H1 (cell line): ENCODE results near the gene CD1B. TPM values are rescaled to one million over a fixed set of nuclear protein-coding genes. Genes with fewer than 3 reads are reported as not detected.

Experiments
- CTCF ChIA-PET: fragments of 300-600 bp; sonication (Branson Sonifier 250); formaldehyde crosslinking; loops from one replicate; lab custom pipeline; 2021; ENCODE audit not compliant: partially characterized antibody; lab: Charles Lee
- POLR2A ChIA-PET: fragments of 300-600 bp; sonication (Branson Sonifier 250); formaldehyde crosslinking; loops from one replicate; lab custom pipeline; 2021; ENCODE audit warnings: inconsistent platforms; ENCODE audit not compliant: partially characterized antibody; lab: Charles Lee
- DNase-seq, 2 experiments: peaks; one replicate each; pipeline versions ENCODE4 v3.0.0 to v3.0.0-alpha.2; 2010 to 2022; ENCODE audit warnings: low spot score in 2 of 2, low read depth in 1 of 2, mixed read lengths in 1 of 2
- FAIRE-seq: peaks from 2 replicates; lab custom pipeline; 2011; peaks lifted over from hg19 to GRCh38; lab: Jason Lieb, UNC
- H2AFZ ChIP-seq: 2 replicates; pipeline ENCODE4 v1.8.1; 2012; ENCODE audit warnings: low read length, inconsistent platforms
- H2AK5ac ChIP-seq: 2 replicates; pipeline ENCODE4 v1.6.1; 2013; ENCODE audit warnings: low read depth, low read length
- H2BK120ac ChIP-seq: replicated peaks from 2 replicates; pipeline ENCODE3; 2013; ENCODE audit warnings: low read depth, low read length, inconsistent platforms
- H2BK12ac ChIP-seq: 2 replicates; pipeline ENCODE4 v1.6.1; 2013; ENCODE audit warnings: low read depth, low read length
- H2BK15ac ChIP-seq: 2 replicates; pipeline ENCODE4 v1.6.1; 2013; ENCODE audit warnings: low read length
- H2BK20ac ChIP-seq: 2 replicates; pipeline ENCODE4 v1.6.1; 2013; ENCODE audit warnings: low read length
- H2BK5ac ChIP-seq: 2 replicates; pipeline ENCODE4 v1.6.1; 2013; ENCODE audit warnings: low read depth, low read length
- H3K14ac ChIP-seq: 2 replicates; pipeline ENCODE4 v1.6.1; 2013; ENCODE audit warnings: inconsistent platforms; ENCODE audit not compliant: insufficient read length
- H3K18ac ChIP-seq: 2 replicates; pipeline ENCODE4 v1.6.1; 2013; ENCODE audit warnings: low read length; ENCODE audit errors: extremely low read depth
- H3K23ac ChIP-seq: 2 replicates; pipeline ENCODE4 v1.6.1; 2013; ENCODE audit warnings: inconsistent platforms; ENCODE audit not compliant: insufficient read length
- H3K23me2 ChIP-seq: 2 replicates; pipeline ENCODE4 v1.6.1; 2013; ENCODE audit warnings: low read depth, low read length
- H3K27ac ChIP-seq: 2 replicates; pipeline ENCODE4 v1.6.1; 2011; ENCODE audit warnings: low read depth, low read length, inconsistent platforms
- H3K27me3 ChIP-seq, 4 experiments: replicated peaks in 1 of 4; 1 replicate in 1 of 4; 2 replicates in 3 of 4; pipeline versions ENCODE4 v1.6.1 to v1.8.1; 2011 to 2013; ENCODE audit warnings: low read length in 3 of 4, mild to moderate bottlenecking in 3 of 4, inconsistent platforms in 2 of 4, mixed read lengths in 2 of 4, moderate library complexity in 1 of 4; ENCODE audit not compliant: control insufficient read depth in 3 of 4, insufficient read depth in 3 of 4; ENCODE audit errors: extremely low read depth in 1 of 4
- H3K36me3 ChIP-seq, 4 experiments: 2 replicates each; pipeline versions ENCODE4 v1.6.1 to v1.8.1; 2011 to 2013; ENCODE audit warnings: mild to moderate bottlenecking in 4 of 4, low read length in 3 of 4, moderate library complexity in 2 of 4, control low read depth in 1 of 4, inconsistent platforms in 1 of 4; ENCODE audit not compliant: insufficient read depth in 4 of 4, control insufficient read depth in 2 of 4
- H3K4ac ChIP-seq: replicated peaks from 2 replicates; pipeline ENCODE3; 2013; ENCODE audit warnings: low read length, low read depth, mixed read lengths, inconsistent platforms; ENCODE audit not compliant: insufficient read length
- H3K4me1 ChIP-seq, 4 experiments: replicated peaks in 1 of 4; 1 replicate in 1 of 4; 2 replicates in 3 of 4; pipeline versions ENCODE4 v1.6.1 to v1.8.1; 2011 to 2013; ENCODE audit warnings: low read length in 3 of 4, inconsistent platforms in 2 of 4, mixed read lengths in 1 of 4; ENCODE audit not compliant: insufficient read depth in 4 of 4, control insufficient read depth in 3 of 4
- H3K4me2 ChIP-seq, 2 experiments: 2 replicates each; pipeline versions ENCODE4 v1.6.1 to v1.8.1; 2011 to 2013; ENCODE audit warnings: low read depth in 2 of 2, low read length in 2 of 2, control low read depth in 1 of 2, inconsistent platforms in 1 of 2, mild to moderate bottlenecking in 1 of 2; ENCODE audit not compliant: insufficient read depth in 1 of 2
- H3K4me3 ChIP-seq, 4 experiments: fragments of 200-600, 300-600 bp in 1 of 4; sonication (generic), shearing (Covaris generic), sonication (Bioruptor Twin) in 1 of 4; 2 replicates each; pipeline versions ENCODE4 v1.5.1 to v1.8.1; 2011 to 2016; ENCODE audit warnings: low read length in 4 of 4, low read depth in 3 of 4, control low read depth in 2 of 4, inconsistent platforms in 2 of 4, mild to moderate bottlenecking in 2 of 4, mixed read lengths in 1 of 4, moderate library complexity in 1 of 4; ENCODE audit not compliant: insufficient read depth in 2 of 4; ENCODE audit errors: extremely low read depth in 1 of 4
- H3K56ac ChIP-seq: replicated peaks from 2 replicates; pipeline ENCODE3; 2013; ENCODE audit warnings: low read depth, mild to moderate bottlenecking, mixed read lengths, low read length, inconsistent platforms; ENCODE audit not compliant: insufficient read length
- H3K79me1 ChIP-seq: 2 replicates; pipeline ENCODE4 v1.6.1; 2013; ENCODE audit warnings: low read depth, low read length, control low read depth
- H3K79me2 ChIP-seq, 2 experiments: 2 replicates each; pipeline versions ENCODE4 v1.6.1 to v1.8.1; 2012 to 2013; ENCODE audit warnings: low read length in 2 of 2, mild to moderate bottlenecking in 2 of 2, inconsistent platforms in 1 of 2; ENCODE audit not compliant: insufficient read depth in 2 of 2, control insufficient read depth in 1 of 2
- H3K9ac ChIP-seq, 4 experiments: replicated peaks in 1 of 4; 1 replicate in 1 of 4; 2 replicates in 3 of 4; pipeline versions ENCODE4 v1.6.1 to v1.8.1; 2011 to 2013; ENCODE audit warnings: low read depth in 3 of 4, low read length in 3 of 4, control low read depth in 2 of 4, mild to moderate bottlenecking in 2 of 4, moderate library complexity in 2 of 4, inconsistent platforms in 1 of 4; ENCODE audit errors: extremely low read depth in 1 of 4
- H3K9me3 ChIP-seq, 2 experiments: 2 replicates each; pipeline versions ENCODE4 v1.6.1 to v1.8.1; 2012 to 2013; ENCODE audit warnings: mild to moderate bottlenecking in 2 of 2, moderate library complexity in 2 of 2, control low read depth in 1 of 2, inconsistent platforms in 1 of 2, low read depth in 1 of 2, low read length in 1 of 2, mixed read lengths in 1 of 2; ENCODE audit not compliant: insufficient read depth in 2 of 2
- H4K20me1 ChIP-seq, 2 experiments: replicated peaks in 1 of 2; 2 replicates each; pipeline versions ENCODE3 to v1.8.1; 2011 to 2013; ENCODE audit warnings: inconsistent platforms in 2 of 2, low read length in 2 of 2, mild to moderate bottlenecking in 1 of 2; ENCODE audit not compliant: insufficient read depth in 2 of 2, control insufficient read depth in 1 of 2
- H4K5ac ChIP-seq: 2 replicates; pipeline ENCODE4 v1.6.1; 2013; ENCODE audit warnings: low read length, low read depth, mixed read lengths, inconsistent platforms; ENCODE audit not compliant: insufficient read length
- H4K8ac ChIP-seq: 2 replicates; pipeline ENCODE4 v1.8.0; 2013; ENCODE audit warnings: mild to moderate bottlenecking, moderate library complexity, low read length, inconsistent platforms; ENCODE audit not compliant: insufficient read depth; ENCODE audit errors: extremely low read depth
- H4K91ac ChIP-seq: replicated peaks from 2 replicates; pipeline ENCODE3; 2013; ENCODE audit warnings: low read length, mixed read lengths, inconsistent platforms; ENCODE audit not compliant: insufficient read length
- ATF2 ChIP-seq: IDR thresholded peaks from 2 replicates; pipeline ENCODE4 v1.6.1; 2012; ENCODE audit warnings: low read length, inconsistent platforms
- CEBPB ChIP-seq: IDR thresholded peaks from 2 replicates; pipeline ENCODE4 v1.6.1; 2012; ENCODE audit warnings: low read depth, low read length
- GTF2F1 ChIP-seq: IDR thresholded peaks from 2 replicates; pipeline ENCODE4 v1.6.1; 2012; ENCODE audit warnings: low read depth, low read length, improper control_type of control experiment, borderline replicate concordance
- JUN ChIP-seq: IDR thresholded peaks from 2 replicates; pipeline ENCODE4 v1.6.1; 2011; ENCODE audit warnings: low read depth, mild to moderate bottlenecking, improper control_type of control experiment, low read length
- RXRA ChIP-seq: IDR thresholded peaks from 2 replicates; pipeline ENCODE4 v1.6.1; 2011; ENCODE audit warnings: low read depth, mild to moderate bottlenecking, low read length, moderate library complexity; ENCODE audit not compliant: insufficient read depth
- SIRT6 ChIP-seq: IDR thresholded peaks from one replicate; pipeline ENCODE4 v1.7.1; 2012; ENCODE audit warnings: low read length, inconsistent platforms
- SIX5 ChIP-seq: IDR thresholded peaks from 2 replicates; pipeline ENCODE4 v1.6.1; 2011; ENCODE audit warnings: mild to moderate bottlenecking, low read depth, low read length
- SP4 ChIP-seq: IDR thresholded peaks from 2 replicates; pipeline ENCODE4 v1.6.1; 2012; ENCODE audit warnings: low read length, inconsistent platforms
- YY1 ChIP-seq: IDR thresholded peaks from 2 replicates; pipeline ENCODE4 v1.6.1; 2011; ENCODE audit warnings: low read depth, mild to moderate bottlenecking, low read length
- WGBS, 2 experiments: shearing (Covaris generic) in 1 of 2; methylation state at CpG; one replicate each; pipeline versions ENCODE4 v1.1.6 to v1.1.7; 2013 to 2015; ENCODE audit warnings: low lambda C conversion rate in 2 of 2, mixed read lengths in 2 of 2, inconsistent platforms in 1 of 2, low coverage in 1 of 2, missing lambda C conversion rate in 1 of 2; ENCODE audit not compliant: insufficient replicate concordance in 2 of 2, insufficient coverage in 1 of 2, insufficient read length in 1 of 2; ENCODE audit errors: extremely low coverage in 1 of 2, missing lambda C conversion rate in 1 of 2; 5-methylcytosine and 5-hydroxymethylcytosine counted together
- polyA plus RNA-seq, 7 experiments: library from polyadenylated mRNA; depleted of rRNA in 3 of 7; stranded (reverse) in 5 of 7; unstranded in 2 of 7; fragments of >200 nt in 5 of 7; fragments of 200-250 nt in 2 of 7; gene quantifications; 1 replicate in 5 of 7; 2 replicates in 1 of 7; 4 replicates in 1 of 7; pipeline versions ENCODE4 v1.2.1 to v1.2.3, GENCODE V29; 2011 to 2013; ENCODE audit warnings: missing spikeins in 2 of 7, mixed read lengths in 2 of 7
- total RNA-seq: library from RNA; stranded (reverse); fragmentation: NEBNext Ultra II Directional; extraction: Animal tissue kit (Norgen Biotek cat#: 25700); gene quantifications from 2 replicates; pipeline ENCODE4 v1.2.1, GENCODE V29; 2021
- TF ChIP-seq, protein P1 (sequence below): IDR thresholded peaks from 2 replicates; pipeline ENCODE4 v1.6.1; 2012; ENCODE audit warnings: inconsistent platforms
- TF ChIP-seq, protein P2 (sequence below), 3 experiments: IDR thresholded peaks; 1 replicate in 2 of 3; 2 replicates in 1 of 3; pipeline versions ENCODE4 v1.5.1 to v1.6.1; 2011; ENCODE audit warnings: low read length in 3 of 3, mild to moderate bottlenecking in 3 of 3, inconsistent platforms in 2 of 3, low read depth in 1 of 3, moderate library complexity in 1 of 3; ENCODE audit not compliant: insufficient read depth in 1 of 3; ENCODE audit errors: control extremely low read depth in 1 of 3

The CD1B gene
- total and polyA plus RNA-seq, 2 of the 8 experiments (the other 6 are each of a cell fraction or from before 2014, with no cell fraction given), result not detected

- no peak within 1 kb of the TSS for H2BK15ac ChIP-seq
- no peak for FAIRE-seq
- CTCF ChIA-PET, result interaction anchor here (1.2 kb wide), 1 partner anchor 86 kb away, joined by 4 read pairs; no protein-coding TSS in a partner anchor
- TF ChIP-seq, protein P1, sequence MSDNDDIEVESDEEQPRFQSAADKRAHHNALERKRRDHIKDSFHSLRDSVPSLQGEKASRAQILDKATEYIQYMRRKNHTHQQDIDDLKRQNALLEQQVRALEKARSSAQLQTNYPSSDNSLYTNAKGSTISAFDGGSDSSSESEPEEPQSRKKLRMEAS, result no peak
- TF ChIP-seq SIRT6 (no peak), CEBPB (no peak), YY1 (no peak), JUN (no peak), ATF2 (no peak), SIX5 (no peak), RXRA (no peak), GTF2F1 (no peak), SP4 (no peak)
- TF ChIP-seq, protein P2, sequence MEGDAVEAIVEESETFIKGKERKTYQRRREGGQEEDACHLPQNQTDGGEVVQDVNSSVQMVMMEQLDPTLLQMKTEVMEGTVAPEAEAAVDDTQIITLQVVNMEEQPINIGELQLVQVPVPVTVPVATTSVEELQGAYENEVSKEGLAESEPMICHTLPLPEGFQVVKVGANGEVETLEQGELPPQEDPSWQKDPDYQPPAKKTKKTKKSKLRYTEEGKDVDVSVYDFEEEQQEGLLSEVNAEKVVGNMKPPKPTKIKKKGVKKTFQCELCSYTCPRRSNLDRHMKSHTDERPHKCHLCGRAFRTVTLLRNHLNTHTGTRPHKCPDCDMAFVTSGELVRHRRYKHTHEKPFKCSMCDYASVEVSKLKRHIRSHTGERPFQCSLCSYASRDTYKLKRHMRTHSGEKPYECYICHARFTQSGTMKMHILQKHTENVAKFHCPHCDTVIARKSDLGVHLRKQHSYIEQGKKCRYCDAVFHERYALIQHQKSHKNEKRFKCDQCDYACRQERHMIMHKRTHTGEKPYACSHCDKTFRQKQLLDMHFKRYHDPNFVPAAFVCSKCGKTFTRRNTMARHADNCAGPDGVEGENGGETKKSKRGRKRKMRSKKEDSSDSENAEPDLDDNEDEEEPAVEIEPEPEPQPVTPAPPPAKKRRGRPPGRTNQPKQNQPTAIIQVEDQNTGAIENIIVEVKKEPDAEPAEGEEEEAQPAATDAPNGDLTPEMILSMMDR (IDR thresholded peaks at IDR 0.05; ENCODE audit: control extremely low read depth in 1 of 3, insufficient read depth in 1 of 3, low read depth in 1 of 3, low read length in 3 of 3), result no peak
Observed at GRCh38 chr1:158289811-158290210, 41.5 kb downstream of the CD1B start, which contains the start of gene CD1C. Gene CD1C, plus strand, starts transcription at chr1:158289923. Its CDS starts 142 bp downstream, at chr1:158290065.

More at GRCh38 chr1:158289811-158290210, 41.5 kb downstream of the CD1B start, which contains the start of gene CD1C:
- Histone ChIP-seq H4K8ac (no peak within 1 kb of the TSS), H3K27ac (no peak within 1 kb of the TSS), H3K23me2 (no peaks in the 10 kb centered on the region; the same call in 1 of the 2 replicates), H3K79me2 (no peaks in the 10 kb centered on the region), H3K18ac (no peak within 1 kb of the TSS), H4K20me1 (no peaks in the 10 kb centered on the region), H4K5ac (no peak within 1 kb of the TSS), H3K4ac (no peak within 1 kb of the TSS), H2BK20ac (no peak within 1 kb of the TSS), H4K91ac (no peak within 1 kb of the TSS), H2AK5ac (no peak within 1 kb of the TSS), H3K9me3 (no peaks in the 10 kb centered on the region), H3K4me2 (no peak within 1 kb of the TSS), H3K14ac (no peak within 1 kb of the TSS), H3K79me1 (no peaks in the 10 kb centered on the region), H2AFZ (peak within 1 kb of the TSS; percentile 71; the same call in 1 of the 2 replicates), H3K36me3 (no peaks in the 10 kb centered on the region), H3K9ac (no peak within 1 kb of the TSS), H2BK5ac (no peak within 1 kb of the TSS), H3K4me1 (peaks cover 0 to 5% (median 0%) of the 10 kb centered on the region in 4 experiments; a peak in 1 of 7 replicates), H2BK12ac (no peak within 1 kb of the TSS), H3K27me3 (no peaks in the 10 kb centered on the region), H3K56ac (no peak within 1 kb of the TSS), H3K23ac (no peak within 1 kb of the TSS), H3K4me3 (no peak within 1 kb of the TSS), H2BK120ac (no peak within 1 kb of the TSS)
- DNase-seq, result no peak
- 89% methylated on average over 4 of the region's 4 CpGs; no CpG with 5 or more reads in 1 of the 2 experiments for WGBS, 2 experiments
- POLR2A ChIA-PET, result no interaction called here
